GM21786 (cell line): ENCODE results near the gene TPP2.

Experiments used
- ATAC-seq: cut with Tn5 transposase; IDR thresholded peaks from one replicate; pipeline ENCODE4 v1.9.1; 2021; ENCODE audit not compliant: unreplicated experiment

The TPP2 gene

GRCh38 chr13:102593466-102593865 is 3.3 kb upstream of the TPP2 start:
- no peak for ATAC-seq

DNA sequence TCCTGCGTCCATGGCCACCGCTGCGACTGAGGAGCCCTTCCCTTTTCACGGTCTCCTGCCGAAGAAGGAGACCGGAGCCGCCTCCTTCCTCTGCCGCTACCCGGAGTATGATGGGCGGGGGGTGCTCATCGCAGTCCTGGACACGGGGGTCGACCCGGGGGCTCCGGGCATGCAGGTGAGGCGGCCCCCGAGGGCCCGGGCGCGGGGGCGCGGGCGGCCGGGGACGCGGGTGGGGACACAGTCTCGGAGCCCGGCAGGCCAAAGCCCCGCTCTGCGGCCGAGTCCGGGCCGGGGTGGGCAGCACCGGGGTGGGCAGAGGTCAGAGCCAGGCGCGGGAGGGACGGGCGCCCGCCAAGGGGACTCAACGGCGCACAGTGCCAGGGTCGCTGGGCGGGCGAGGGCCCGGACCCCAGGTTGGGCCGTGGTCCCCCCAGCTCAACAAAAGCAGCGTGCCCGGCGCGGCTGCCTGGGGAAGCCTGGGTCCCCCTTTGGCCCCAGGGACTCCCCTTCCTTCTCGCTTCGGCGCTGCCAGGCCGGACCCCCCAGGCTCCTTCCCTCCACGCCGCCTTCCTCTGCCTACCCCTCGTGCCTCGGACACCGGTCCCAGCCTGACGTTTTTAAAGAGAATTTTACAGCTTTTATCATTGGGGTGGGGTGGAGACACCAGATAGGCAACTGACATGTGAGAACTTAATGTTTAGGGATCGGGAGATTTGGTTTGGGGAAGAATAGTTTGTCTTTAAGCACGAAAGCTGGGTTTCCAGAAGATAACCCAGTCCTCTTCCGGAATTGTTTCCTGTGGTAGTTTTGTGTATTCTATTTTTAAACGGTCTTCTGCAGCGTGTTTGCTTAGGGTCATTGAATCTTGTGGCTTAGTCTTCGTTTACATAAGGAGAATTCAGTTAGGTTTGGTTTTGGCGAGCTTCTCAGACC is 509 bp downstream of the TPP2 start:
- peak; percentile 24 for ATAC-seq

- ATAC-seq = no peak
Observed at GRCh38 chr13:102598061-102598460, 1.3 kb downstream of the TPP2 start.

DNA sequence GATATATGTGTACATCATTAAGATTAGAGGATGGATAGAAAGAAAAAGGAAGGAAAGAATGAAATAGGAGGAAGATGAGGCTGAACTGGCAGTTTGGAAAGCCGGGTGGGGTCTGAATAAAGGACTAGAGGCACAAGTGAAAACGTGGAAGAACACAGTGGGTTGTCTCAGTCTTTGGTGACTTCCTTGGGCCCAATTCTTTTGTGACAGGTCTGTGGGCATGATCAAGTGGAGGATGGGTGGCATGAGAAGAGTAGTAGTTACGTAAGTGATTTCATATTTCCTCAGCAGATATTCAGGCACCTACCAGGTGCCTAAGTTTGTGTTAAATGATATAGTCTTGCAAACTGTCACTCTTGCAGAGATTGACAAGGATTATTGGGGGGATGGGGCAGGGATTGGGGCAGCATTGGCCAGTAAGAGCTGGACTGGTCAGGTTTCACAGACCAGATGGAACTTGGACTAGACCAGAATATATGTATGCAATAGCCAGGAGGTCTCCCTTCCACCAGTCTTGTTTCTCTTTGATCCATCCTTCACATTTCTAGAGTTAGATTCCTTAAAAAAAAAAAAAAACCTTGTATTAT is 2.7 kb downstream of the TPP2 start:
- no peak for ATAC-seq

DNA sequence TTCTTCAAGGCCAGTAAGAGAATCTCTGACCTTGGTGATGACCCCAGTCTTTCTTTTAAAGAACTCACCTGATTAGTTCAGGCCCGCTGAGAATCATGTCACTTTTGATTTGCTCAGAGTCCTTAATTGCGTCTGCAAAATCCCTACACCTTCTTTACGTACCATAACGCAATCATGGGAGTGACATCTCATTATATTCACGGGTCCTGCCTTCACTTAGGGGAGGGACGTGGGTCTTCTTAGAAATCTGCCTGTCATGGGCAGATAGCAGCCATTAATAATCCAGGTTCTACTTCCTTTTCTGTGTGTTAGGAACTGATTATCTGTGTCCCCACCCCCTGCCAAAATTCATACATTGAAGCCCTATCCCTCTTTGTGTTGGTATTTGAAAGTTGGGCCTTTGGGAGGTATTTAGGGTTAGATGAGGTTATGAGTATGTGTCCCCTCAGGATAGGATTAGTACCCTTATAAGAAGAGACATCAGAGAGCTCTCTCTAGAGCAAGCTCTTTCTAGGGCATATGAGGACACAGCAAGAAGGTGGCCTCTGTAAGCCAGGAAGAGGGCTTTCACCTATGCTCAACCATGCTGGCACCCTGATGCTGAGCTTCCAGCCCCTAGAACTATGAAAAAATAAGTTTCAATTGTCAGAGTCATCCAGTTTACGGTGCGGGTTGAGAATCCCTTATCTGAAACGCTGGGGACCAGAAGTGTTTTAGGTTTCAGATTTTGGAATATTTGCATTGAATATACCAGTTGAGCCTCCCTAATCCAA is 9.9 kb downstream of the TPP2 start:
- no peak for ATAC-seq

GRCh38 chr13:102608974-102609373 is 12.2 kb downstream of the TPP2 start:
- no peak for ATAC-seq

DNA sequence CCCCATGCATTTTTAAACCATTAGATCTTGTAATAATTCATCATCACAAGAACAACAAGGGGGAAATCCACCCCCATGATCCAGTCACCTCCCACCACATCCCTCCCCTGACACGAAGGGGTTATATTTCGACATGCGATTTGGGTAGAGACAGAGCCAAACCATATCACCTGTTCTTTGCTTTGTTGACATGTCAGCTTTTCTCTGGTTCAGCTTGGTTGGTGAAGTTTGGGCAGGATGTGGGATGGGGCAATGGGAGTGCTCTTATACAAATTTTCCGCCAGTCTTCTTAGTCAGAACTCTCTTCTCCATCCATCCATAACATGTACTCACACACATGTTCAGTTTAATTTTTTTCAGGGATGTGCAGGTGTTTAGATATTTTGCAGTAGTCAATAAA is 12.9 kb downstream of the TPP2 start:
- no peak for ATAC-seq

- no peak for ATAC-seq
Observed at GRCh38 chr13:102610296-102610895, 13.6 kb downstream of the TPP2 start.

- no peak for ATAC-seq
Observed at GRCh38 chr13:102617697-102618350, 21.0 kb downstream of the TPP2 start.

DNA sequence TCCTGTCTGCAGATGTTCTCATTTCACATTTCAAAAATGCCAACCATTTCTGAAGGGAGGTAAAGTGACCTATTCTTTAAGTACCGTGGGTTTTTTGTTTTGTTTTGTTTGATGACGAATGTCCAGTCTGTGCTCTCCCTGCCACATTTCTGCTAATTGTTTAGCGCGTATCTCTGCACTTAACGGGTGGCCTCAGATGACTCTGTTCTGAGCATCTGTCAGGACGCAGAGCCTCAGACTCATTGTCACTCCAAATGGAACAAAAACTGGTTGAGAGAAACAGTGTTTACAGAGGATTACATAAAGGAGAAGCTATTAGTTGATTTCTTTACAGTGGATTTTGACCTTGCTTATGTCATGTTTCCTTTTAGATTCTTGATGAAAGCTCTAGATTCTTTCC is 23.7 kb downstream of the TPP2 start:
- no peak for ATAC-seq

GRCh38 chr13:102626928-102627327 is 30.1 kb downstream of the TPP2 start:
- ATAC-seq = no peak

DNA sequence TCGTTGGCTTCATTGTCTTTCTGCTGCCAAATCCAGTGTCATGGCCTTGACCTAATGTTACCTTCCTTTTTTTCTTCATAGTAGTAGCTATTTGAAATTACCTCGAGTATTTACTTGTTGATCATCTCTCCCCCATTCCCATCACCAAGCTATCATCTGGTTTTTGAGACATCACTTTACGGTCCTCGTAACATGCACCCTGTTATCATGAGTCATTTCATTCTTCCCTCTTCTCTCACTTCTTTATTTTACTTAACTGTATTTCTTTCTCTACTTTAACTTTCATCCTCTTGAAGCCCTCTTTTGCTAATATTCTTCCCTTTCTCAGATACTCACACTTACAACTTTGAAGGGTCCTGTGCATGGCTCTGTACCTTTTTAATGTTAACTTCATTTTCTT is 31.8 kb downstream of the TPP2 start:
- no peak for ATAC-seq

DNA sequence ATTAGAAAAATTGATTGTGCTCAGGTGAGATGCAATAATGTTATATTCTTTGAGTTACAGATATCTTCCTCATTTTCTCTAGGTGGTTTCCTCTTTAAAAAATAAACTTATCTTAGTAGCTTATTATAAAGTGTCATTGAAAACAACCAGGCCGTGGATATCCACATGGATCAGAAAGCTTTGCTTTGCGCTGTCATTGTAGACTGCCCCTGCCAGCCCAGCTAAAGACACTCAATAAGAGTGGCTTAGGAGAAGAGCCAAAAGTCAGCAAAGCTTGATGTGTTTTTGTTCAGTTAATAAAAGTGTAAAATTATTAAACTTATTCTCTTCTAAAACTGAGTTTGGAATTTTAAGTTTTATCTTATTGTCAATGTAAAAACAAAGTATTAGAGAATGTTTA is 34.4 kb downstream of the TPP2 start:
- ATAC-seq = no peak

- ATAC-seq = no peak
Observed at GRCh38 chr13:102638741-102639140, 42.0 kb downstream of the TPP2 start.

GRCh38 chr13:102642029-102642428 is 45.2 kb downstream of the TPP2 start:
- no peak for ATAC-seq

GRCh38 chr13:102642475-102642874 is 45.7 kb downstream of the TPP2 start:
- no peak for ATAC-seq

DNA sequence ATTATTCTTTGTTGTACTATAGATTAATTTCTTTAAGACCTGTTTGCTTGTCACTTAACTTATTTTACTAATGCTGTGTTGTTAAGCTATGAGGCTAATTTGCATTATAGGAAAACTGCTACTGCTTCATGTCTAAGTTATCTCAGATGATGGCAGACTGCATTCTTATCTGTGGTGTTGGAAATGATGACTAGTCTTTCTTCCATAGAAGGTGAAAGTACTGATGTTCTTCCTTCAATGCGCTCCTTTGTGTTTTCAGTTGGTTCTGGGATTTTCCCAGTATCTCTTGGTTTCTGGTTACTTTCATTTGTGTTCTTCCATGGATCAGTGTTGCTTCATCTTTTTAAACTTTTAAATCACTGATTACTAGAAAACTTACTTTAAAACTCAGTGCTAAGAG is 46.9 kb downstream of the TPP2 start:
- no peak for ATAC-seq

- no peak for ATAC-seq
Observed at GRCh38 chr13:102645701-102646100, 48.9 kb downstream of the TPP2 start.

GRCh38 chr13:102648046-102648445 is 51.3 kb downstream of the TPP2 start:
- ATAC-seq = no peak

DNA sequence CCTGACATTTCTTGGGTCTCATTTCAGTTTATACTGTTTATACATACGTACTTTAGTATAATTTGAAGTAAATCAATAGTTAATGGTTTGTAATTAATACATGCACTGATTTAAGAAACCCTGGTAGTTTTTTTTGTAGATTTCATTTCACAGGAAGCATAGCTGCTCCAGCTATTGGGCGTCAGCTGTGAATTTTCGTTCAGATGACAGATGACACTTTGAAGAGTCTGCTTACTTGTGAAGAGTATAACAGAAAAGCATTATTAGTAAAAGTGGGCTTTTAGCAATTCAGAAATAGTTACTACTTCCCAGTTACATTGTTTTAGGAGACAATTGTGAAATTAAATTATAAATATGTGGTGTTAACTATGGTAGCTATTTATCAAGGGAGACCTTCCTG is 53.7 kb downstream of the TPP2 start:
- no peak for ATAC-seq

DNA sequence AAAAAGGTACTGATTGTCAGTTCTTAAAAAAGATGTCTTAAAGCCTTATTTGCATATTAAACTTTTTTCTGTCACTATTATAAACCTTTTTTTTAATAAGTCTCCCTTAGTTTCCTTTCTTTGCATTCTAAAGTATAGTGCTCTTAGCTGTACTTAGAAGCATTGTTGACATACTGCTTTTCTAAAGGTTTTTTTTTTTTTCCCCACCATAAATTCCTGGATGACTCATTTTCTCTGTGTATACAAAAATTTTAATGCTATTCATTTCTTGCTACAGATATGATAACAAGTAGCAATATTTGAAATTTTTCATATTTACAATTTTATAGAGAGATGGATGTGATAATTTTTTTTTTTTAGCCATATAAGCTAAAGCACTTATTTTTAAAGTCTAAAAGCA is 54.6 kb downstream of the TPP2 start:
- ATAC-seq = no peak
